ENCODE measurements around the gene CCDC6.

DNA sequence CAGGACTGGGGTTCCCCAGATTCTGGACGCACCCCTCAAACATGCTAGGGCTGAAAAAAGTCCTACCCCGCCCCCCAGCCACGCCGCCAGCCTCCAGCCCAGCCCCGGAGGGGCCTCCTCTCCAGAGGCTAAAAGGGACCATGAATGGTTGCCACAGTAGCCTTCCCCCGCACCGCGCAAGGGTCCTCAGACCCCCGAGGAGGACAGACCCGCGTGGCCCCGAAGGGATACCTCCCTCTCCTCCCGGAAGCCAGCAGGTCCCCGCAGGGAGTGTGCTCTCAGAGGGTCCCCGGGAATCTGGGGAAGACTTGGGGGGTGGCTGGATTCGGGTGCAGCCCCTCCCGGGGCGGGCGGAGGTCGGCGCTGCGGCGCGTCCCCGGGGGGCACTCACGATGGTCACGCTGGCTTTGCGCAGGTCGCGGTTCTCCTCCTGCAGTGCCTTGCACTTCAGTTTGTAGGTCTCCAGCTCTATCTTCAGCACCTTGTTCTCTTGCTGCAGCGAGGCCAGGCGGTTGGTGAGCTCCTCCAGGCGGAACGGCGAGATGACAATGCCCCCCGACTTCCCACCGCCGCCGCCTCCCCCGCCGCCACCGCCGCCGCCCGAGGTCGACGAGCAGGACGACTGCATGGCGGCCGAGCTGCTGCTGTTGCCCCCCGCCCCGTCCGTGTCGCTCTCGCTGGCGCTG lies 482 bp downstream of the CCDC6 start:
- TF ChIP-seq, protein P1, sequence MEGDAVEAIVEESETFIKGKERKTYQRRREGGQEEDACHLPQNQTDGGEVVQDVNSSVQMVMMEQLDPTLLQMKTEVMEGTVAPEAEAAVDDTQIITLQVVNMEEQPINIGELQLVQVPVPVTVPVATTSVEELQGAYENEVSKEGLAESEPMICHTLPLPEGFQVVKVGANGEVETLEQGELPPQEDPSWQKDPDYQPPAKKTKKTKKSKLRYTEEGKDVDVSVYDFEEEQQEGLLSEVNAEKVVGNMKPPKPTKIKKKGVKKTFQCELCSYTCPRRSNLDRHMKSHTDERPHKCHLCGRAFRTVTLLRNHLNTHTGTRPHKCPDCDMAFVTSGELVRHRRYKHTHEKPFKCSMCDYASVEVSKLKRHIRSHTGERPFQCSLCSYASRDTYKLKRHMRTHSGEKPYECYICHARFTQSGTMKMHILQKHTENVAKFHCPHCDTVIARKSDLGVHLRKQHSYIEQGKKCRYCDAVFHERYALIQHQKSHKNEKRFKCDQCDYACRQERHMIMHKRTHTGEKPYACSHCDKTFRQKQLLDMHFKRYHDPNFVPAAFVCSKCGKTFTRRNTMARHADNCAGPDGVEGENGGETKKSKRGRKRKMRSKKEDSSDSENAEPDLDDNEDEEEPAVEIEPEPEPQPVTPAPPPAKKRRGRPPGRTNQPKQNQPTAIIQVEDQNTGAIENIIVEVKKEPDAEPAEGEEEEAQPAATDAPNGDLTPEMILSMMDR (conservative IDR thresholded peaks at IDR 0.05; ENCODE audit: low read length), result no peak
- TF ChIP-seq EZH2phosphoT487 (IDR thresholded peaks at IDR 0.05; ENCODE audit: borderline replicate concordance, low read depth, low read length), result no peak

Data from OCI-LY7 (cell line).